GM18867 (cell line): ENCODE results near the gene ZNF236.
A peak's percentile ranks its signal among the peaks of the same experiment; 100 is the strongest.

Experiments used
- ATAC-seq: cut with Tn5 transposase; IDR thresholded peaks from one replicate; pipeline ENCODE4 v1.9.1; 2021; ENCODE audit warnings: mild to moderate bottlenecking, moderate library complexity; ENCODE audit not compliant: unreplicated experiment

The ZNF236 gene

GRCh38 chr18:76967721-76968472 lies 145.5 kb downstream of the ZNF236 start:
- ATAC-seq: no peak

DNA sequence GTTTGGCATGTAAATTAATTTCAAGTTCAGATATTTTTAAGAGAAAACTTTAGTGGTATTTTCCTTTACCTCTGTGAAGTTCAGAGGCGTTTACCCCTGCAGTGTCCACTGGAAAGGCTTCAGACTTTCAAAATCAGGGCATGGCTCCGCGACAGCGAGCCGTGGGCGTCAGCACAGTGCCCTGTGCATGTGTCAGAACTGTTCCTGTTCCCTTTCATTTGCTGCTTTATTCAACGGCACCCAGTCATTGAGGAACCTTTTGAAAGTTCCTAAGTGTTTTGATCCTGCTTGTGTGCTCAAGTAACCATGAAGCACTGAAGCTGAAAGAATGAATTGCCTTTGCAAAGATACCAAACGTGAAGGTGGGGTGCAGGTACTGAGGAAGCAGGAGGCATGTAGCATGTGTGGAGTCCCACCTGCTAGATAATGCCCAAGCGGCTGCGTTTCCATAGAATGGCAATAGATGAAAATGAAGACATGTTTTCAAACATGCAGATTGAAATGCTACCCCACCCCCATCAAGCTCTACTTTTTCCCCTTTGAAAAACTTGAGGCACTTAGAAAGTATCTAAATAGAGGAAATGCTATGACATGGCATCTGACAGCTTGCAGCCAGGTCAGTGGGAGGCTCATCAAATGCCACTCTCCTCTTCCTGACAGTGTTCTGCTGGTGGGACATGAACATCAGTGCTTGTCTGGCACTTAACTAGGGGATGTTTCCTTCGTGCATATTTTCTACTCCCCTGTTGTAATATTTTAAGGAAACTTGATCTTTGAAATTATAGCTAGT lies 148.6 kb downstream of the ZNF236 start:
- ATAC-seq: no peak

DNA sequence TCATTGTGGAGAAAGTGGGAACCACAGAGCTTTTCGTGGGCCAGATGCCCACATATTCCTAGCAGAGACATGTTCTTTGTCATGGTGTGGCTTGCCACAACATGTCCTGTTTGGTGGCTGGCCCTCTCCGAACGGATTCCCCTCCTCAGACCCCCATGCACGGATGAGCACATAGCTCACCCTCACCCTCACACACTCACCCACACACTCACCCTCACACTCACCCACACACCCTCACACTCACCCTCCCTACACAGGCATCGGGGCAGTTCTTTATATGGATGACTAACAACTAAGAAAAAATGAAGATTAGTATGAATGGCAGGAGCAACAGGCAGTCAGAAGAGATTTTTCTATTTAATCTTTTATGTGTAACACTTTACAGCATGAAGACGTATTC lies 149.9 kb downstream of the ZNF236 start:
- no peak for ATAC-seq

DNA sequence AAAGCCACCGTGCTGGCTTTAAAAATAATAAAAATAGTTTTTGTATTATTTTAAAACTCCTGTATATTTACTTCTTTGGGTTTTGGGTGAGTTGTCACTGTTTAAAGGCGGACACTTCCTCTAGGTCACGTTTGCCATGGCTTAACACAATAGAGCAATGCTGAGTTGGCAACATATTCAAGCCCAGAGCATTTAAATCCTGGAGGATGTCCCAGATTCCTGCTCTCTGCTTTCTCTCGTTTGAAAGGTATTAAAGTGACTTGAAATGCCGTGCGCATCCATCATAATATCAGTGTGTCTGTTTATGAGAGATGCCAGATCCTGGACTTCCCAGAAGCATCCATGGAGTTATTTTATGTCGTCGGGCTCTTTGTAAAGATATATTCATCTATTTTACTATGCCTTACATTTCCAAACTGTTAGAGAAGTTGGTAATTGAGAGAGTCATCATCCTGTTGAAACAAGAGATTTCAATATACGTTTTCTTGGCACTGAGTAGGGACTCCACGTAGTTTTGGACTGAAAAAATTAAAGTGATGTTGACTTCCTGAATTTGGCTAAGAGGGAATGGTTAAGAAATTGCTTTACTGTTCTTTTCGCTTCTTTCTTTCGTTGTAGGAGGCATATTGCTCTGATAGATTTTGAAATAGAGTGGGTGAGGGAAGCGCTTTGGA lies 150.6 kb downstream of the ZNF236 start:
- no peak for ATAC-seq

DNA sequence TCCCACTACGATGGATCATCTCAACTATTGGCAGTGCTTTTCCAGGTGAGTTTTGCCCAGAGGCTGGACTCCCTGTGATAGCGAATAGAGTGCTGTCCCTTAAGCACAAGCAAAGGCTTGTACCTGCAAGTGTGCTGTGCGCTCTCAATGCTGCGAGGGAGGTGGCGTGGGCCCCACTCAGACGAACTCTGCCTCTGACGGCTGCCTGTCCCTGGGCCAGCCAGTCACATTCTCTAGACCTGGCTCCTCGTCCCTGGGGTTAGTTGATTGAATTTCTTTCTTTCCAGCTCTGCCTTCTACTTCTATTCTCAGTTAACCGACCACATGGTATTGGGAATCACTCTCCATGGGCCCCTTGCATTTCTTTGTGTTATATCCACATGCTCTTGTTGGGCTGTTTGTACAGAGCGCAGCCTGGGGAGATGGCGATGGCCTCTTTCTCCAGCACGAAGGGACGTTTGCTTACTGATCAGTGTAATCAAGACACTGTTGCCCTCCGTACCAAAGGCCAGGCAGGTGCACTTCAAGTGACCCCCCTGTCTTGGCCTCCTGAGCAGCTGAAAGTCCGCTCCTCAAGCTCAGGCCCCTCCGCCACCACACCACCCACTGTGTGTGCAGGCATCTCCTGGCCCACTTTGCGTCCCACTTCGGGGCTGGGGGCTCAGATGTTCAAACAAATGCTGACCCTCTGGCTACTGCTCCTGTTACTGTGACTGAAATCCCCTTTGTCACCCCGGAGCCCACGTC lies 151.3 kb downstream of the ZNF236 start:
- ATAC-seq: no peak

- ATAC-seq: no peak
Measured at GRCh38 chr18:76974386-76974785, 152.0 kb downstream of the ZNF236 start.

DNA sequence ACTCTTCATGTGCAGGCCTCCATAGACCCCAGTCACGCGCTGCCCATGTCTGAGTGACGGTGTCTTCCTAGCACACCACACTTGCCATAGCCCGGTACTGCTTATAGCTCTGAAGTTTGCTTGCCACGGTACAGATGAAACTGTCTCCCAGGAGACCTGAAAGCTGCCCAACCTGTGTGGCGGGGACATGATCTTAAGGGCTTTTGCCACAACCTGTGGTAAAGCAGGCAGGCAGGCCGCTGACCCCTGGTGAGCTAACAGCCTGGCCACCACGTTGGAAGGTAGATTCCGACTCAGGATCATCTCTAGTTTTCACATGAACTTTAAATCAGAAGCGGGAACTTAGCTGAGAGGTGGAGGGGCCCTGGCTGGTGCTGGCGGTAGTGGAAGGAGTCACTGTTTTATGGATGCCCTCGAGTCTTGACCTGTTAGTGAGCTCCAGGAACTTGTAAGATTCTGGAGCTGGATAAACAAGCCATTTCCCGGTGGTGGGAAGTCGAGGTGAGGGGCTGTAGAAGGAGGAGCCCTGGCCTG lies 153.3 kb downstream of the ZNF236 start:
- no peak for ATAC-seq

DNA sequence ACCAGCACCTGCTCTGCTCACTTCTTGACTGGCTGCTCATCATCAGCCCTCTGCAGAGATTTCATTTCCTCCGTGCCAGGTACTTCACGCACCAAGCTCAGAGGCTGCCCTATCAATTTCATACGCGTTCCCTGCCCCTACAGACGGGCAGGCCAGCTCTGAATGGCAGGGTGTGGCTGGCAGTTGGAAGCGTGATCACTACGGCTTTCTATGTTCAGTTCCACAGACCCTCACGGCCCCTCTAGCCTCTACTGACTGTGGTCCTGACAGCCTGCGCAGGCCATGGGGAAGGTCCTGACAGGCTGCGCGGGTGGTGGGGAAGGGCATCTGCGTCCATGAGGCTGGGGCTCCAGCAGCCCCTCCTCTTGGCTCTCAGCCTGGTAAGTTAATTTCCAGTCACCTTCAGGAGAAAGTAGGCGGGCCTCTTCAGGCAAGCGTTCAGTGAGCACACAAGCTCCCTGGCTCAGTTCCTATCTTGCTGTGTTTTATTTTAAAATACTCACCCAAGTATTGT lies 154.8 kb downstream of the ZNF236 start:
- ATAC-seq: no peak

GRCh38 chr18:76977684-76978232 lies 155.4 kb downstream of the ZNF236 start:
- ATAC-seq: no peak

DNA sequence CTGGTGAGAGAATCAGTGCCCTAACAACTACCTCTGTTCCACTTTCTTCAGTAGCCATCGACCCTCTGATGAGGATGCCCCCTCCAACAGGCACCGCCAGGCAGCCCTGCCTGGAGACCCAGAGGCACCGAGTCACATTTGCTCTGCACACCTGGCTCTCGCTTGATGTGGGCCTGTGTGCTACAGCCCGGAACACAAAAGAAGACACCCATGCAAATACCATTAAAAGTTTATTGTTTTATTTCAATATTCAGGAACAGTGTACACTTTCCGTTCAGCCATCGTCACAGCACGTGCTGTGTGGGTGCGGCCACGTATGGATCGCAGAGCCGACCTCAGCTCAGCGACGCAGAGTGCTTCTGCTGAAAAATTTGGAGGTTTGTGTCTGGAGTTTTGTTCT lies 156.3 kb downstream of the ZNF236 start:
- ATAC-seq: no peak

DNA sequence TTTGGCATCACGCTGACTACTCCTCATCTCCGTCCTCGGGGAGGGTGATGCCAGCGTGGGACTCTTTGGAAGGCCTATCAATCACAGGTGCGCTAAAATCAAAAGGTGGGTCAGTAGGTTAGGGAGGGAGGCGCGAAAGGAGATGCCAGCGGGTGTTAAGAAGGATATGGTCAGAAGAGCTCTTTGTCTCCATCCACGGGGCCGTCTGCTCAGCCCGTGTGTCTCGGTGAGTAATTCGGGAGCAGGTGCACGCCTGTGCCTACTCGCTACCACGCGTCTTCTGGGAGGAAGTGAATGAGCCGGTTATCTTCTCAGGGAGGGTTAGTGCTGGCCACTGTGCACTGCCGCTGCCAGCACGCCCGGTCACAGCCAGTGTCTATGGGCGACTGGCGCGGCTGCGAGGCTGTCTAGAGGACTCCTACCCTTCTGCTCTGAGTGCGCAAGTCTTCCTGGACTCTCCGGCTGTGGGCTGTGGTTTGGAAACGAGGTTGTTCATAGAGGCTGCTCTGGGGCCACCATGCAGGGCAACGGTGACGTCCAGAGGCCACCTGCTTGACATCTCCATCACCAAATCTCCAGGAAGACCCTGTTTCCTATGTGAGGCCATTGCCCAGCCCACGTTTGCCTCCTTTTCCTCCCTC lies 156.9 kb downstream of the ZNF236 start:
- no peak for ATAC-seq

DNA sequence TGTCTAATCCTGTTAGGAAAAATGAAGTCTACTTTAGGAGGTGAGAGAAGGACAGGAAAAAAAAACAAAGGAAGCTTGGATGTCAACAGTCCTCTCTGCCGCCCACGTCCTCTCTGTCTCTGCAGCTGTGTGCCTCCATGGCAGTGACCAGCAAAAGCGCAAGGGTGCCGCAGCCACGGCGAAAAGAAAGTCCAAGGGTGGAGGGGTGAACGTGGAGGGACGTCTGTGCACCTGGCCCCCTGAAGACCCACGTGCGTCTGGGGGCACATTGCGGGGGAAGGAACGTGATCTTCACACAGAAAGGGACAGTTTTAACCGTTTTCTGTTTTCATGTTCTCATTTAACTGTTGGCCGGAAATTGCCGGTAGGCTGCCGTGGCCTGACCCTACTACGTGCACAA lies 157.5 kb downstream of the ZNF236 start:
- no peak for ATAC-seq

DNA sequence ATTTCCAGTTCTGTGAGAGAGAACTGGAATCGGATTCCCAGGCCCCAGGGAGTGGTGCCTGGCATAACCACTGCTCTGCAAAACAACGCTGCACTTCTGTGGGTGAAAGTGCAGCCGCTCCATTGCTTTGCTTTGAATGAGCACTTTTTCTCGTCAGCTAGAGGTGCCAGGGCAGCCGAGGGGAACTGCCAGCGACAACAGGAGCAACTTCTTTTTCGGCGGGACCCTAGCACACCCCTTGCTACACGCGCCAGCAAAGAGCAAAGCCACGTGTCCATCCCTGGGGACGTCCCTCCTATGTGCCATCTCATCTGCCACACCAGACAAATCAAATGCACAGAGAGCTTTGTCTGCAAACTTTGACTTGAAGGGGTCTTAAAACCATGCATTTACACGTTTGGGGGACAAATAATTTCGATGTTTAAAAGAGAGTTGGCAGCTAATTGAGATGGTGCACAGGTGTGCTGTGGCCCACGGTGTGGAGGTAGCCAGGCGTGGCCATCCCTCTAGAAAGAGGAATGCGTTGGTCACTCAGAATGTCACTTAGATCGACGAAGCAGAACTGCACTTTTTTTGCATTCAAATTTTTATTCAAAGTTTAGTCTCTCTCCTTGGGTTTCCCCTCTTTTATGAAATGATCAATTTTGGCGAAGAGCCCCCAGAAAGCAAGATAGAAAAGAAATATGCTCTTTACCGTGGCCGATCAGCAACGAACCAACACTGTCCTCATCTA lies 158.5 kb downstream of the ZNF236 start:
- peak; percentile 42 for ATAC-seq

DNA sequence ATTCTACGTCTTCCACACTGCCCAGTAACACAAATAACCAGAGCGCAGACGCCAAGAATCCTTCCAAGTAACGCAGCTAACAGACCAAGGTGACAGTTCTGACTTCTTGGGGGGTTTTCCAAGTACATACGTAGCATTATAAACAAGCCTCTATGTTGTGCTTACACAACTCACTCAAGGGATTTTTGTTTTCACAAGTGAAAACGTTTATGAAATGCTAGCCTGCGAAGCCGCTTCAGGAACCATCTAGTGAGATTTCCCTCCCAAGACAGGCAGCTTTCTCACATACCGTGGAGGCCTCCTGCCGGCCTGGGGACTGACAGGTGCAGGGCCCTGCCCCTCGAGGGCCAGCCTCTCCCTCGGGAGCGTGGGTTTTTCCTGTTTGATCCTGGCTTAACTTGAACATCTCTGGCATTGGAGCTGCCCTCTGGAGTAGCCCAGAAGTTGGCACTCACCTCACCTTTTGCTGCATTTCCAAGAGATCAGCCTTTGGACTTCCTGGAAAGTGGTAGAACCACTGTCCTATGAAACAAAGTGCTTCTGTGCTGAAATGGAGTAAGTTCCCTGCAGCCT lies 159.1 kb downstream of the ZNF236 start:
- peak; percentile 49 for ATAC-seq

DNA sequence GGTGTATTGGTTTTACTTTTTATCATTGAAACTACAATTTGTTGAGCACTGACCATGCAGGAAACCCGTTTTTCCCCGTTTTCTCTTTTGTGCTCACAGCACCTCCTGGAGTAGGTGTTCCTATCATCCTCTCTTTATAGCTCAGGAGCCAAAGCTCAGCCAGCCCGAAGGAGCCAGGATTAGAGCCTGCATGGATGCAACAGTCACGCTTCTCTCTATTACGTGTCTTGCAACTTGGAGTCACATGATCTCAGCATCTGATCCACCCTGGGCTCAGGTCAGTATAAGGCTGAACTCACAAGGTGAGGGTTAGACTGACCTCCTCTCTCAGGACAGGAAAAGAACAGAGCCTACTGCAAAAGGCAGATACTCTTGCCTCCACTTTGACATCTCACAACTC lies 159.7 kb downstream of the ZNF236 start:
- ATAC-seq: no peak

- ATAC-seq: peak; percentile 77
Measured at GRCh38 chr18:76982841-76983583, 160.7 kb downstream of the ZNF236 start.

DNA sequence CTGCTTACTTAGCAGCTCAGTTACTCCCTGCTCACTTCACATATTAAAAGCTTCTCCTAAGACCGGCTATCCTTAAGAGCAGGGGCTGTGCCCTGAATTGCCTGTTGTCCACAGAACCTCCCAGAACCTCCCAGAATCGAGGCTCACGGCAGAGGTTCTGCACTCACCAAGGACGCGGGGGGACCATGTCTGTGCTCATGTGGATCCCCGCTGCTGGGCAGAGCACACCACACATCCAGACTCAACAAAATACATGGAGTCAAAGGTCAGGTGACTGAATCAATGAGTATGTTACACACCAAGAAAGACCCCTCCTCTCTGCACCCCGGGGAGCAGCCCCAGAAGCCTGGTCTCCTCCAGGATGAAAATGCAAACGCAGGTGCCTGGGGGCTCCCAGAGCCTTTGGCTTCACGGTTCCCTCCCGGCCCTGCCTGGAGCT lies 161.3 kb downstream of the ZNF236 start:
- ATAC-seq: no peak
